G401.6 (cell line): Measurements from ENCODE around the gene ONECUT3.

Experiments
- FAIRE-seq: peaks from 2 replicates; lab custom pipeline; 2012; peaks lifted over from hg19 to GRCh38; lab: Jason Lieb, UNC

ONECUT3 gene

GRCh38 chr19:1816530-1817298 lies 63.4 kb downstream of the ONECUT3 start:
- no peak for FAIRE-seq

DNA sequence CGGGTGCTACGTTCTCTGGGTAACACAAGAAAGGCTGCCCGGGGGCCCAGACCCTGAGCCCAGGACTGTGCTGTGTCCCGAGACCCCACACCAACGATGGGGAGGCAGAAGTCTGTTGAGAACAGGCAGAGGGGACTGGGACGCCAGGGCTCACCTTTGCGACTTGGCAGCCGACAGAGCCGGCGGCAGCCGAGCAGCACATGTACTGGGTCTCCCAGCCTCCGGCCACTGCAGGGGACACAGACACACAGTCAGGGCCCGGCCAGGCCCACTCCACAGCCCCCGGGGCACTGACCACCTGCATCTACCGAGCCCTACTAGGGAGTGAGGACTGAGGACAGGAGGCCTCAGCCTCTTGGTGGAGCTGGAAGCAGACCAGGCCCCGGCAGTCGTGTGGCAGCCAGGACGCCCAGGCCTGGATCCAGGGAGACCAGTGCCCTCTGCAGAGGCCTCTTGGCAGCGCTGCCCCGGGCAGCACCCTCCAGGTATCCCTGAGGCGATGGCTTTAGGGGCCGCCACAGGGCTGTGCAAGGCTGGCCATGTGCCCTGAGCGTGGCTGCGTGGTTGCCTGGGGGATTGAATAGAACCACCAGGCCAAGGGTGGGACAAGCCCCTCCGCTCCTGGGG lies 64.4 kb downstream of the ONECUT3 start:
- FAIRE-seq, result no peak

- no peak for FAIRE-seq
These were observed 65.4 kb downstream of the ONECUT3 start for GRCh38 chr19:1818549-1819195.

DNA sequence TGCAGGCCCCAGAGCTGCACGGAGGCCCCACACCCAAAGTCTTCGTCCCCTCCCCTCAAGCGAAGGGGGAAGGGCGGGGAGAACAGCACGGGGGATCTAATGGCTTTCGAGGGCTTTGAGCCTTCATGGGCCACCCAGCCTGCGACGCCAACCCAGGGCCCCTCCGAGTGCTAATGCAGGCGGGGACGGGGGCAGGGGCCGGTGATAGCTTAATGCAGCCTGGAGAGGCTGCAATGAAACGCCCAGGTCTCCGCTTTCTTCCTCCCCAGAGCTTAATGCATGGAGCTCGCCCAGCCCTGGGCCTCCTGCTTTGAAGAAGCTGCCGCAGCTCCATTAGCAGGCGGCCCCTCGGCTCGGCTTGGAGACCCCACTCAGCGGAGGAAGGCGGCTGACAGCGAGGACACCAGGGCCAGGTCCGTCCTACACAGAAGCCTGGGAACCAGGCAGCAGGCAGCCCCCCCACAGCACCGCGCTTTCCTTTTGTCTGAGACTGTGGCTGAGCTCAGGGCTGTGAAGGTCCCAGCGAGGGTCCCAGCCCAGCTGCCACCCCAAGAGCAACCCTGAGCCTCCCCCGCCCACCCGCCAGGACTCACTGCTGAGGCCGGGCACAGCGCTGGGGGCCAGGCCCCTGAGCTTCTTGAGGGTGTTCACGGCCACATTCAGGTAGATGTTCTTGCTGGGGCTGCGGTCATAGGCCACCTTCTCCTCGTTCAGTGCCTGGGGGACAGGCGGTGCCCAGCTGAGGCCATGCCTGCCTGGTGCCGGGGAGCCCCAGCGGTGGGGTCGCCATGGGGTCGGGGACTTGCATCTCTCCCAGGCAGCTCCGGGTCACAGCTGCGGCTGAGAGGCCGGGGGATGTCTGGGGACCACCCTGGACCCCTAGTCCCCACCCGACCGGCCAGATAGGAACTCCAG lies 66.3 kb downstream of the ONECUT3 start:
- no peak for FAIRE-seq

GRCh38 chr19:1822210-1822609 lies 68.9 kb downstream of the ONECUT3 start:
- no peak for FAIRE-seq

- no peak for FAIRE-seq
These were observed 69.7 kb downstream of the ONECUT3 start for GRCh38 chr19:1823020-1823419.

DNA sequence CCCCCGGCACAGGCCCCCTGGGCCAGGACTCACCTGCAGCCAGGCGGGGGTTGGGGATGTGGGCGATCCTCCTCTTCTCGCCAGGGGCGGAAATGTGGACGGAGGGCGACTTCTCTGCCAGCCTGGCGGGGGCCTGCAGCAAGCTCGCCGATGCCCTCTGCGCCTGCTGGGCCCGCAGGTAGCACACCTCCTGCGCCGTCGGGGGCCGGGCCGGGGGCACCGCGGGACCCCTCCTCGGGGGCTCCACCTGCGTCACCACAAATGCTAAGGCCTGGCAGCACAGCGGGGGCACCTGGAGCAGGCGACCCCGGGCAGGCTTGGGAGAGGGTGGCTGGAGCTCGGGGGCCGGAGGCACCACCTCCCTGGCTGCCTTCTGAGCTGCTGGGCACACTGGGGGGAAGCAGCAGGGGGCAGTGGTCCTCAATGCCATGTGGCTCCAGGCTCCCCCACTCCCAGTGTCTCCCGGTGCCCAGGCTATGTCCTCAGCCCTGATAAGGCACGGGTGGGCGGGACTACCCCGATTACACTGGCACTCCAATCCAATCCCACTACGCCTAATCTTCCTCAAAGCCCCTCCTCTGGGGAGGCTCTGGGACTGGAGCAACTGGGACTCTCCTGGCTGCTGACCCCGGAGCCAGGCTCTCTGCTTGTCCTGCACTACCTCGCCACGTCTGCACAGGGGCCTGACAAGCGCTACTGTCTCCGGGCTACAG lies 70.4 kb downstream of the ONECUT3 start:
- no peak for FAIRE-seq

GRCh38 chr19:1824252-1824622 lies 70.9 kb downstream of the ONECUT3 start:
- FAIRE-seq, result no peak

GRCh38 chr19:1825909-1826556 lies 72.7 kb downstream of the ONECUT3 start:
- no peak for FAIRE-seq

GRCh38 chr19:1826557-1827521 lies 73.5 kb downstream of the ONECUT3 start:
- no peak for FAIRE-seq

DNA sequence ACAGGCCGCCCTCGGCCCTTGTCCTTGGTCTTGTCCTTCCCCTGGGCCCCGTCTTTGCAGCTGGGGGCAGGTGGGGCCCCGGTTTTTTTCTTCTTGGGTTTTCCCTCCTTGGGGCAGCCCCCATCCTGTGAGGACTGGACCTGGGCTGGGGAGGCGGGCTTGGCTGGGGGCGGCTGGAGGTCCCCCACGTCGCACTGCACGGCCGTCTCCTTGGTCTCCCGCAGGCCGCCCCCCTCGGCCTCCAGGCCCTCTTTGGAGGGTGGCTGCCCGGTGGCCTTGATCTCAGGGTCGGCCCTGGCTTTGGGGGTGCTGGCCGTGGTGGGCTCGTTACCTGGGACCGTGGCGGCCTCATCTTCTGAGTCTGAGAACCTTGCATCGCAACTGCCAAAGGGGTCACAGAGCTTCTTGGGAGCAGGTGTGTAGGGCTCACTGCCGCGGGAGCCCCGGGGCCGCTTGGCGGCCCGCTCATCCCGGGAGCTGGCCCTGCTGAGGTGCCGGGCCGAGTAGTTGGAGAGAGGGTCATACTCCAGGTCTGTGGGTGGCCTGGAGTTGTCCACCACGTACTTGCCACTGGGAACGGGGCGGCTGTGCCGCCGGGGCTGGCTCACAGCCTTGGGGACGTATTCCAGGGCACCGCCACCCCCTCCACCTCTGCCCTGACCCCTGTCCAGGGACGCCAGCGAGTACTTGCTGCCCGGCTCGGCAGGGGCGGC lies 74.4 kb downstream of the ONECUT3 start:
- FAIRE-seq, result no peak

DNA sequence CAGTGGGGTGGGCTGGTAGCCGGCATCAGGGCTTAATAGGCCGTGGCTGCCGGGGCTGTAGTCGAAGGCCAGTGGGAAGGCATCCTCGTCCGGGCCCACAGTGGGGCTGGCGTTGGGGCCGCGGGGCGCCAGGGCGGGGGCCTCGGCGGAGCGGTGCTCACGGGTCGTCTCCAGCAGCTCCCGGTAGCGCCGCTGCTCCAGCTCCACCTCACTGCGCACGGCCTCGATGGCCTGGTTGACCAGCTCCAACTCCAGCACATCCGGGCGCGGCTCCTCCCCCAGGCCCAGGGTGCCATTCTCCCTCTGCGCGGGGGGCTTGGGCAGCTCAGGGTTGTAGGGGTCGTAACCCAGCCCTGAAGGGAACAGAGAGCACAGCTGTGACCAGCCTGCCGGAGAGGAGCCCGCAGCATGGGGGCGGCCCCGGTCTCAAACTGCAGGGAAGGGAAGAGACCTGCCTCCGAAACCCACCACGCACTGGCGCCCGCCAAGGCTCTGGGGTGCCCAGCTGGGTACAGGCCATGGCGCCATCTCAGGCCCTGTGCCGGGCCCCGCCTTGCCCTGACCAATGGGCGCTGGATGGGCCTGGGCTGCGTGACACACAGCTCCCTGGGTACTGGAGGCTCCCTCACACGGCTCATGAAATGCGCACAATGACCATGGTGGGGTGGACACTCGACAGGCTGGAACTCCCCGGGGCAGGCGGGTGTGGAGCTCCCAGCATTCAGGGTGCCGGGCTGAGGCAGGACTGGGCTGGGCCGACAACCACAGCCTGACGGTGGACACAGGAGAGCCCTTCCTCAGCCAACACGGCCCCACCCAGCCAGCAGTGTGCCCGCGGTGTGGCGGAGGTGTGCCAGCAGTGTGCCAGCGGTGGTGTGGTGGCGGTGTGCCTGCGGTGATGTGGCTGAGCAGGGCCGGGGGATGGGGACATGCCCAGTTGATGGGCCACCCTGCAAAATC lies 75.3 kb downstream of the ONECUT3 start:
- FAIRE-seq, result no peak

GRCh38 chr19:1829958-1830357 lies 76.7 kb downstream of the ONECUT3 start:
- FAIRE-seq, result no peak

DNA sequence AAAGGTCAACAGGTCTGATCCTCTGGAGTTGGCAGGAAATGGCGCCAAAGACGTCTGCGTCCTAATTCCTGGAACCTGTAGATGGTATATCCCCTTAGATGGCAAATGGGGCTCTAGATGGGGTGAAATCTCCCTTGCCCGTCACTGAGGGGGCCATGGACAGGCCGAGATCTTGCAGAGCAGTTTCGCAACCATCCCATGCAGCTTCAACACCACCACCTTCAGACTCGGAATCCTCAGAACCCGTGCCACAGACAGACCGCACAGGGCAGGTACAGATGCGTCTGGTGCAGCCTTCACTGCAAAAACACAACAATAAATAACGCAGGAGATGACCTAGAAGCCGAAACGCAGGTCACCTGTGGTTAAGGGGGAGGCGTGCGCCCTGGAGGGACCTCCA lies 77.3 kb downstream of the ONECUT3 start:
- no peak for FAIRE-seq
